B cell (primary cell): ENCODE measurements around the gene TENT4B. TPM values are rescaled to one million over a fixed set of nuclear protein-coding genes. Genes with fewer than 3 reads are reported as not detected.
A peak's percentile ranks its signal among the peaks of the same experiment; 100 is the strongest.

Experiments used
- ATAC-seq: fragments of 200-7000 bp; cut with Tn5 transposase; one replicate; pipeline ENCODE4 v1.10.0; 2021; ENCODE audit warnings: low read depth, mild to moderate bottlenecking, moderate number of reproducible peaks, moderate library complexity
- CTCF ChIA-PET: fragments of 350-600 bp; sonication (Branson Sonifier 250); formaldehyde crosslinking; loops from one replicate; lab custom pipeline; 2021; ENCODE audit warnings: antibody characterized with exemption, inconsistent platforms; lab: Charles Lee
- POLR2A ChIA-PET: fragments of 350-600 bp; sonication (Branson Sonifier 250); formaldehyde crosslinking; loops from one replicate; lab custom pipeline; 2021; ENCODE audit warnings: antibody characterized with exemption; lab: Charles Lee
- DNase-seq: peaks from one replicate; pipeline ENCODE4 v3.0.0; 2013
- H2AFZ ChIP-seq: 2 replicates; pipeline ENCODE4 v1.6.1; 2012; ENCODE audit warnings: mild to moderate bottlenecking, low read depth, low read length; ENCODE audit not compliant: insufficient read depth, poor library complexity, severe bottlenecking
- H3K27ac ChIP-seq, 2 donors: 1 replicate in 1 of 2; 2 replicates in 1 of 2; pipeline ENCODE4 v1.5.1; 2012 to 2013; ENCODE audit warnings: low read length in 2 of 2, mild to moderate bottlenecking in 2 of 2, moderate library complexity in 1 of 2
- H3K27me3 ChIP-seq, 4 experiments: fragments of 200-600 bp in 1 of 4; sonication (generic) in 1 of 4; replicated peaks in 1 of 4; 1 replicate in 2 of 4; 2 replicates in 2 of 4; pipeline versions ENCODE4 v1.6.1 to v1.7.0; 2013 to 2016; ENCODE audit warnings: low read length in 3 of 4, mild to moderate bottlenecking in 2 of 4, mixed read lengths in 1 of 4, moderate library complexity in 1 of 4; ENCODE audit not compliant: insufficient read depth in 4 of 4, control insufficient read depth in 3 of 4; ENCODE audit errors: control extremely low read depth in 1 of 4
- H3K36me3 ChIP-seq, 2 experiments: replicated peaks in 1 of 2; 1 replicate in 1 of 2; 2 replicates in 1 of 2; pipeline versions ENCODE4 v1.6.1 to v1.7.1; 2013; ENCODE audit warnings: low read length in 1 of 2; ENCODE audit not compliant: insufficient read depth in 2 of 2, control insufficient read depth in 1 of 2; ENCODE audit errors: control extremely low read depth in 1 of 2, extremely low read depth in 1 of 2
- H3K4me1 ChIP-seq, 2 donors: fragments of 200-600 bp in 1 of 2; sonication (generic) in 1 of 2; 1 replicate in 1 of 2; 2 replicates in 1 of 2; pipeline versions ENCODE4 v1.5.1 to v1.6.1; 2013 to 2017; ENCODE audit warnings: low read length in 2 of 2; ENCODE audit not compliant: control insufficient read depth in 2 of 2, insufficient read depth in 2 of 2
- H3K4me2 ChIP-seq: replicated peaks from 2 replicates; pipeline ENCODE3; 2012; ENCODE audit warnings: mild to moderate bottlenecking, low read depth, low read length; ENCODE audit not compliant: poor library complexity, severe bottlenecking
- H3K4me3 ChIP-seq, 5 experiments: fragments of 200-600 bp in 1 of 5; sonication (generic) in 1 of 5; 1 replicate in 3 of 5; 2 replicates in 2 of 5; pipeline versions ENCODE4 v1.5.1 to v1.7.0; 2011 to 2016; ENCODE audit warnings: low read length in 4 of 5, mild to moderate bottlenecking in 4 of 5, low read depth in 2 of 5, control low read depth in 1 of 5, moderate library complexity in 1 of 5; ENCODE audit not compliant: insufficient read depth in 1 of 5; ENCODE audit errors: control extremely low read depth in 1 of 5, extremely low read depth in 1 of 5
- H3K79me2 ChIP-seq: fragments of 200-600 bp; sonication (generic); one replicate; pipeline ENCODE4 v1.6.0; 2016; ENCODE audit warnings: low read length; ENCODE audit not compliant: control insufficient read depth, insufficient read depth
- H3K9ac ChIP-seq: fragments of 200-600 bp; sonication (generic); 2 replicates; pipeline ENCODE4 v1.6.1; 2017; ENCODE audit warnings: mild to moderate bottlenecking, low read length, moderate library complexity
- H3K9me3 ChIP-seq, 3 donors: one replicate each; pipeline versions ENCODE4 v1.6.1 to v1.7.1; 2013; ENCODE audit warnings: low read length in 2 of 3; ENCODE audit not compliant: control insufficient read depth in 2 of 3, insufficient read depth in 1 of 3; ENCODE audit errors: control extremely low read depth in 1 of 3
- H4K20me1 ChIP-seq: 2 replicates; pipeline ENCODE4 v1.6.0; 2012; ENCODE audit warnings: mild to moderate bottlenecking, low read length; ENCODE audit not compliant: insufficient read depth, control insufficient read depth, poor library complexity, severe bottlenecking
- H3K27ac Mint-ChIP-seq: one replicate; pipeline ENCODE4 v1.8.0; 2021; ENCODE audit warnings: mixed read lengths
- H3K27me3 Mint-ChIP-seq: one replicate; pipeline ENCODE4 v1.8.0; 2021; ENCODE audit warnings: mixed read lengths
- H3K4me1 Mint-ChIP-seq: one replicate; pipeline ENCODE4 v1.8.0; 2021; ENCODE audit warnings: mixed read lengths
- H3K4me3 Mint-ChIP-seq: one replicate; pipeline ENCODE4 v1.8.0; 2021; ENCODE audit warnings: mixed read lengths
- H3K9me3 Mint-ChIP-seq: one replicate; pipeline ENCODE4 v1.8.0; 2022; ENCODE audit warnings: mixed read lengths; ENCODE audit not compliant: insufficient read depth
- EZH2 ChIP-seq: IDR thresholded peaks from 2 replicates; pipeline ENCODE4 v1.6.1; 2012; ENCODE audit warnings: borderline replicate concordance, low read depth, mild to moderate bottlenecking, moderate library complexity, low read length; ENCODE audit not compliant: insufficient read depth, poor library complexity, severe bottlenecking
- WGBS: methylation state at CpG from one replicate; pipeline ENCODE4 v1.1.5; 2013; ENCODE audit warnings: missing lambda C conversion rate; ENCODE audit not compliant: insufficient coverage; 5-methylcytosine and 5-hydroxymethylcytosine counted together
- intact Hi-C: fragments of 100-400 bp; cut with micrococcal nuclease; formaldehyde crosslinking; loops from one replicate; pipeline ENCODE4 v1.10.0; 2022
- polyA plus RNA-seq: library from polyadenylated mRNA; depleted of rRNA; stranded (reverse); fragments of >200 nt; gene quantifications from 2 replicates; pipeline ENCODE4 v1.2.3, GENCODE V29; 2012
- total RNA-seq, 2 donors: library from RNA; stranded (reverse); fragments of 120-200 nt in 1 of 2; gene quantifications; 1 replicate in 1 of 2; 2 replicates in 1 of 2; pipeline versions ENCODE4 v1.2.3 to v1.2.4, GENCODE V29; 2013 to 2022
- TF ChIP-seq, protein P1 (sequence below): fragments of 200-600 bp; IDR thresholded peaks from one replicate; pipeline ENCODE4 v1.8.0; 2022; ENCODE audit warnings: antibody characterized with exemption, mild to moderate bottlenecking

TENT4B gene
- total and polyA plus RNA-seq, 2 donors (not counting 1 experiment from before 2014, with no cell fraction given), result 6.1 to 17.1 TPM

- peaks cover 30% of the 10 kb centered on the region for H3K79me2 ChIP-seq
- peak overlapping the region; percentile 67 for H3K27ac Mint-ChIP-seq
- ChIA-PET POLR2A (no interaction called here), CTCF (interaction anchor here (0.5 to 8.2 kb wide), 32 partner anchors 8 to 535 kb away, joined by 3 to 142 read pairs (median 6); partner anchors contain the start of genes CNEP1R1 and HEATR3)
- 83% methylated on average over 6 of the region's 7 CpGs for WGBS
- H3K4me1 Mint-ChIP-seq, result peaks cover 29% of the 10 kb centered on the region
- peaks cover 19% of the 10 kb centered on the region for H4K20me1 ChIP-seq
- ATAC-seq, result no peak
- peaks cover 17% of the 10 kb centered on the region in 2 donors for H3K4me1 ChIP-seq
- H3K27me3 ChIP-seq, result no peaks in the 10 kb centered on the region
- H3K4me3 Mint-ChIP-seq, result peak overlapping the region; percentile 38
- no peak overlapping the region for H3K9ac ChIP-seq
- H3K9me3 Mint-ChIP-seq, result no peaks in the 10 kb centered on the region
- H3K4me2 ChIP-seq, result peak overlapping the region; percentile 35
- no peak overlapping the region for H3K4me3 ChIP-seq
- DNase-seq, result peak; percentile 25
- H3K27ac ChIP-seq, result peak overlapping the region in 1 of 2 donors; percentile 20
- TF ChIP-seq, protein P1, sequence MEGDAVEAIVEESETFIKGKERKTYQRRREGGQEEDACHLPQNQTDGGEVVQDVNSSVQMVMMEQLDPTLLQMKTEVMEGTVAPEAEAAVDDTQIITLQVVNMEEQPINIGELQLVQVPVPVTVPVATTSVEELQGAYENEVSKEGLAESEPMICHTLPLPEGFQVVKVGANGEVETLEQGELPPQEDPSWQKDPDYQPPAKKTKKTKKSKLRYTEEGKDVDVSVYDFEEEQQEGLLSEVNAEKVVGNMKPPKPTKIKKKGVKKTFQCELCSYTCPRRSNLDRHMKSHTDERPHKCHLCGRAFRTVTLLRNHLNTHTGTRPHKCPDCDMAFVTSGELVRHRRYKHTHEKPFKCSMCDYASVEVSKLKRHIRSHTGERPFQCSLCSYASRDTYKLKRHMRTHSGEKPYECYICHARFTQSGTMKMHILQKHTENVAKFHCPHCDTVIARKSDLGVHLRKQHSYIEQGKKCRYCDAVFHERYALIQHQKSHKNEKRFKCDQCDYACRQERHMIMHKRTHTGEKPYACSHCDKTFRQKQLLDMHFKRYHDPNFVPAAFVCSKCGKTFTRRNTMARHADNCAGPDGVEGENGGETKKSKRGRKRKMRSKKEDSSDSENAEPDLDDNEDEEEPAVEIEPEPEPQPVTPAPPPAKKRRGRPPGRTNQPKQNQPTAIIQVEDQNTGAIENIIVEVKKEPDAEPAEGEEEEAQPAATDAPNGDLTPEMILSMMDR, result no peak
- no peak for TF ChIP-seq EZH2
- intact Hi-C loops, result loop anchor here (1.0 to 5.0 kb wide), 5 partner anchors 57 to 533 kb away; partner anchors contain the start of gene CYLD
- no peak overlapping the region for H2AFZ ChIP-seq
- H3K36me3 ChIP-seq, result peaks cover 2 to 16% of the 10 kb centered on the region in 2 experiments
- H3K9me3 ChIP-seq, result no peaks in the 10 kb centered on the region
- H3K27me3 Mint-ChIP-seq, result no peaks in the 10 kb centered on the region
Measured at GRCh38 chr16:50209546-50210265, 56.6 kb downstream of the TENT4B start.
